CD4-positive, alpha-beta T cell treated with Interferon gamma for 1 hour (primary cell): Measurements from ENCODE around the gene MYRIP.

ENCODE experiments used
- DNase-seq: peaks from one replicate; pipeline ENCODE4 v3.0.0-alpha.2; 2020

Gene MYRIP

DNA sequence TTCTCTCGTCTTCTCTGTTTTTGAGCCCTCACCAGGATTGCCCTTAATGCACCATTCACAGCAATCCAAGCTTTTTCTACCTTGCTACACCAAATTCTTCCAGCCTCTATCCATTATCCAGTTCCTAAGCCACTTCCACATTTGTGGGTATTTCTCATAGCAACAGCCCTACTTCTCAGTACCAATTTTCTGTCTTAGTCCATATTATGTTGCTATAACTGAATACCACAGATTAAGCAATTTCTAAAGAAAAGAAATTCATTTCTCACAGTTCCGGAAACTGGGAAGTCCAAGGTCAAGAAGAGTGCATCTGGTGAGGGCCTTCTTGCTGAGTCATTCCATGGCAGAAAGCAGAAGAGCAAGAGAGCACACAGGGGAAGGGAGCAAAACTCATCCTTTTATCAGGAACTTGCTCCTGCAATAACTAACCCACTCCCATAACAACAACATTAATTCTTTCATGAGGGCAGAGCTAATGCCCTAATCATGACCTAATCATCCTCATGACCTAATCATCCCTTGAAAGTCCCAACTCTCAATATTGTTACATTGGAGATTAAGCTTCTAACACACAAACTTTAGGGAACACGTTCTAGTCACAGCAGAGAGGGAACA lies 490.4 kb downstream of the MYRIP start:
- peak; percentile 65 for DNase-seq

DNA sequence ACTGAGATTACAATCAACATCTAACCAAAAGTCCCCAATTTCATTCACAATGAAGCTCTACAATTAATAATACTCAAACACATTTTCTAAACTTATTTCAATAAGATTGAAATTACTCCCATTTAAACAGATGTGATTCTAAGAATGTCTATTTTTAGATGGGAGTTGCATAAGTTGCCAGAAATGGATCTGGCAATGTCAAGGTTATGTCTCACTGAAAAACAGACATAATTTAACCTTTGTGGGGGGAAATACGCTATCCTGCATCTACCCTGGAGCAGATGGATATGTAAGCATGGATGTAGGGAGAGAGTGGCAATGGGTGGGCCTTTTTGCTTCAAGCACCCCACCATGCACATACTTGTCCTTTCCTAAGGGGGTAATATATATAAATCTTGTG lies 493.4 kb downstream of the MYRIP start:
- no peak for DNase-seq

DNA sequence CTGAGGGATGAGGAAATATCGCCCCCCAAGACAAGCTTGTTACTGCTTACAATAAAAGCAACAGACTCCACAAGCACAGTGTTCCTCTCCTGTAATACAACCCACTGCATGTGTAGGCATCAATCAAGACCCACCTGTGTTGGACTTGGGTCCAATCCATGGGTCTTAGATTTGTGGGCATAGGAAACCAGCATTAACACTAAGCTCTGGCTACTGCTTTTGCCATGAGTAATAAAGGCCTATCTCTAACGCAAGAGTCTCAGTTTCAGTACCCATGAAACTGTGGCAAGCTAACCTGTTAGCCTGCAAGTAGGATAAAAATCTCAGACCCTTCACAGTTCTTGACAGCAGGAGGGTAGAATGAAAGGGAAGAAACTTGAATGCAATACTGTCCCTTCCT lies 494.9 kb downstream of the MYRIP start:
- no peak for DNase-seq

DNA sequence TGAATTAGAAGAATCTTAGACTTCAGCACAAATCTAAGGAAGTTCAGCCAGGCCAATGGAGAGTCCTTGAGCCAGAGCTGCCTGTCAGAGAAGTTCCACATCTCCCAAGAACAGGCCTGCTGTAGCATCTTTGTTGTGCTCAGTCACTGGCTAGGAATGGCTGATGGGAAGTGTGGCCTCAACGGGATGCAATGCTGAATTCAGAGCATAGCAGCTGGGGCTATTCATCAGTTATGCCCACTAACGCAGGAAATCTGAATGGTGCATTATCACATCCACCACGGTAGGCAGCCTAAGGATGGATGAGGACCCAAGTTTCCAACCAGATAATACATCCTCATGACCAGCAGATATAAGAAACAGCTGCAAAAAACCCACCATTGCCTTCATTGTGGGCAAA lies 496.9 kb downstream of the MYRIP start:
- DNase-seq, result no peak

DNA sequence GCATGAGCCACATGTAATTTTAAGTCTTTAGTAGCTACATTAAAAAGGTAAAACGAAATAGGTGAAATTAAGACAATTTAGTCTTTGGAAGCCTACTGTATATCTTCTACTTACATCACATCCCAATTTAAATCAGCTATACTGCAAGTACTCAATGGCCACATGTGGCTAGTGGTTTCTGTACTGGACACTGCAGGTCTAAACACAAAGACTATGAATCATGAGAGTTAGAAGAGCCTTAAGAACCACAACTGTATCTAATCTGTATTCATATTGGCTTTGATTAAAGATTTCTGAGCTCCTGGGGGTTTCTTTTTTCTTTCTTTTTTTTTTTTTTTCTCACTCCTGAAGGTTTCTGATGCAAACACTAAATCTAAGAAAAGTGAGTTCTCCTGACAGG lies 497.8 kb downstream of the MYRIP start:
- DNase-seq, result no peak

DNA sequence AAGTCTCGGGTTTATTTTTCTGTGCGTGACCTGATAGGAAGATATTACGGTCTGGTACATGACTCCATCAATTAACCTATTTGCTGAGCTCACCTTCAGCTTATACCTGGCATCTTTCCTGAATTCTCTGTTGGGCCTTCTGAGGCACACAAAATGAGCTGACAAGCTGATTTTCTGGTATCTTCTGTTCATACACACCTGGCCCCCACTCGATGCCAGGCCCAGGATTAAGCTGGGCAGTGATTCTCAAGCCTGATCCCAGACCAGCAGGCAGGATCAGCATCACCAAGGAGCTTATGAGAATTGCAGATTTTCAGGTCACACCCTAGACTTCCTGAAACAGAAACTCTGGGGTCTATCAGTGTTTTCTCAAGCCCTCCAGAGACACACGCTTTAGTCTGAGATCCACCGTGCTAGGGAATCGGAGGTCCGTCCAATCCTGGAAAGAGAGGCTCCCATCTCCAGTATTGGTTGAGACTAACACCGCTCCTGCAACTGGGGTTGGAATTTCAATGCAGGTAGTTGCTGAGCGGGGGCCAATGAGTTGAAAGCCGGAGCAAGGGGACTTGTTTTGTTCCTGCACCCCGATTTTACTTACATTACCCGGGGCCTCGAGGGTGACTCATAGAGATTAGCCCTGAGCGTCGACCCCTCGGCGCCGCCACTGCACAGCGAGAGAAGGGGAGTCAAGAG lies 499.5 kb downstream of the MYRIP start:
- no peak for DNase-seq

DNA sequence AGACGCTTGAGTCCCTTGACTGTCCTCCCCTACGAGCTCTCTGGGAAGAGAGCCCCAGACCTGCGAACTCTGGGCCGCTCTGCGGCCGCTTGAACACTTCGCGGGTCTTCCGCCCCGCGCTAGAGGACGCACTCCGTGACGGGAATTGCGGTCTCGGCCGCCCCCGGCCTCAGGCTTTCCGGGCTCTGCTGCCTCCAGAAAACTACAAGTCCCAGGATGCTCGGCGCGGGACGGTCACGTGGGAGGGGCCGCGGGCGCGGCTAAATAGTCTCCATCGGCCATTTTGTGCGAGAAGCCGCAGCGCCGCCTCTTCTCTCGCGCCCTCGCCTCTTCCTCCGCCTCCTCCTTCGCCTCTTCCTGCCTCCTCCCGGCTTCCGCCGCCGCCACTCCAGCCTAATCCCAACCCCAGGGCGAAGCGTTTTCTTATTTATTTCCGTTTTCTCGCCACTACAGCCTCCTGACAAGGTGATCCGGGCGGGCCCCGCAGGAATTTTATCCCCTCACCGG lies 500.1 kb downstream of the MYRIP start, which contains the start of gene EIF1B:
EIF1B (plus strand) TSS at position 290 of the 507 bp plus-strand sequence. CDS start 235 bp downstream, outside the sequence.
- peak; percentile 96 for DNase-seq
